ENCODE measurements around the gene ERC2.

GRCh38 chr3:55601366-55602080 lies 866.7 kb downstream of the ERC2 start:
- no peak for TF ChIP-seq CTCF (IDR thresholded peaks at IDR 0.05)
- no peak for TF ChIP-seq POLR2A (IDR thresholded peaks at IDR 0.05)
- TF ChIP-seq EP300 (IDR thresholded peaks at IDR 0.05), result no peak

Data from ovary (tissue), 3 donors.